Measurements from ENCODE around the gene BCL2.
"Not testable (repeated sequence)": the region's sequence is repeated elsewhere in the genome, so short reads cannot be mapped to it uniquely, and the experiment has no call there.

The BCL2 gene

GRCh38 chr18:63319383-63320122, at the start of gene BCL2:
Gene BCL2, minus strand, starts transcription at chr18:63319769.
- no peak for DNase-seq (ENCODE audit: low read depth)

GRCh38 chr18:63368611-63369010, 49.0 kb upstream of the BCL2 start:
- DNase-seq (ENCODE audit: low read depth) = no peak

- peak; percentile 99 for DNase-seq (ENCODE audit: low read depth)
Observed at GRCh38 chr18:63367053-63367953, 47.7 kb upstream of the BCL2 start, which contains the start of gene KDSR. Gene KDSR, minus strand, starts transcription at chr18:63367206. Its CDS starts 88 bp downstream, at chr18:63367118.

- peak; percentile 35 for DNase-seq (ENCODE audit: low read depth)
Observed at GRCh38 chr18:63366213-63367052, 46.9 kb upstream of the BCL2 start.

- no peak for DNase-seq (ENCODE audit: low read depth)
Observed at GRCh38 chr18:63365876-63366212, 46.3 kb upstream of the BCL2 start.

GRCh38 chr18:63363951-63364350, 44.4 kb upstream of the BCL2 start:
- no peak for DNase-seq (ENCODE audit: low read depth)

GRCh38 chr18:63363420-63363819, 43.9 kb upstream of the BCL2 start:
- not testable (repeated sequence) for DNase-seq (ENCODE audit: low read depth)

- no peak for DNase-seq (ENCODE audit: low read depth)
Observed at GRCh38 chr18:63356272-63356896, 36.8 kb upstream of the BCL2 start.

GRCh38 chr18:63350230-63350629, 30.7 kb upstream of the BCL2 start:
- no peak for DNase-seq (ENCODE audit: low read depth)

- DNase-seq (ENCODE audit: low read depth) = no peak
Observed at GRCh38 chr18:63348508-63349136, 29.1 kb upstream of the BCL2 start.

GRCh38 chr18:63346480-63347183, 27.1 kb upstream of the BCL2 start:
- no peak for DNase-seq (ENCODE audit: low read depth)

GRCh38 chr18:63346031-63346430, 26.5 kb upstream of the BCL2 start:
- no peak for DNase-seq (ENCODE audit: low read depth)

- no peak for DNase-seq (ENCODE audit: low read depth)
Observed at GRCh38 chr18:63344918-63345317, 25.3 kb upstream of the BCL2 start.

- no peak for DNase-seq (ENCODE audit: low read depth)
Observed at GRCh38 chr18:63344263-63344662, 24.7 kb upstream of the BCL2 start.

GRCh38 chr18:63342206-63342605, 22.6 kb upstream of the BCL2 start:
- no peak for DNase-seq (ENCODE audit: low read depth)

- no peak for DNase-seq (ENCODE audit: low read depth)
Observed at GRCh38 chr18:63339920-63340484, 20.4 kb upstream of the BCL2 start.

- DNase-seq (ENCODE audit: low read depth) = peak; percentile 90
Observed at GRCh38 chr18:63336366-63337099, 17.0 kb upstream of the BCL2 start.

GRCh38 chr18:63331105-63331504, 11.5 kb upstream of the BCL2 start:
- no peak for DNase-seq (ENCODE audit: low read depth)

- no peak for DNase-seq (ENCODE audit: low read depth)
Observed at GRCh38 chr18:63329431-63330145, 10.0 kb upstream of the BCL2 start.

Data from stromal cell of bone marrow (primary cell).